ENCODE results near the gene CELF2. TPM values are rescaled to one million over a fixed set of nuclear protein-coding genes. Genes with fewer than 3 reads are reported as not detected.
"Not testable (repeated sequence)": the region's sequence is repeated elsewhere in the genome, so short reads cannot be mapped to it uniquely, and the experiment has no call there.

Gene CELF2
- total RNA-seq, 1 experiment from 2014 or later = not detected

GRCh38 chr10:11176746-11177145, 159.1 kb downstream of the CELF2 start:
- Histone ChIP-seq H3K27ac (no peak overlapping the region), H3K4me3 (no peak overlapping the region), H3K4me1 (replicated peaks) (no peaks in the 10 kb centered on the region), H3K9me3 (replicated peaks) (no peaks in the 10 kb centered on the region), H3K27me3 (replicated peaks) (no peaks in the 10 kb centered on the region), H3K36me3 (no peaks in the 10 kb centered on the region)
- no peak for DNase-seq (ENCODE audit: low read depth in 1 of 2, low spot score in 2 of 2)

GRCh38 chr10:11177381-11177780, 159.7 kb downstream of the CELF2 start:
- Histone ChIP-seq H3K36me3 (no peaks in the 10 kb centered on the region), H3K27ac (no peak overlapping the region), H3K4me3 (no peak overlapping the region), H3K9me3 (replicated peaks) (no peaks in the 10 kb centered on the region), H3K27me3 (replicated peaks) (no peaks in the 10 kb centered on the region), H3K4me1 (replicated peaks) (no peaks in the 10 kb centered on the region)
- no peak for DNase-seq (ENCODE audit: low read depth in 1 of 2, low spot score in 2 of 2)

GRCh38 chr10:11177926-11178471, 160.3 kb downstream of the CELF2 start:
- Histone ChIP-seq H3K9me3 (replicated peaks) (no peaks in the 10 kb centered on the region), H3K27ac (no peak overlapping the region), H3K4me1 (replicated peaks) (no peaks in the 10 kb centered on the region), H3K36me3 (no peaks in the 10 kb centered on the region), H3K27me3 (replicated peaks) (no peaks in the 10 kb centered on the region), H3K4me3 (no peak overlapping the region)
- DNase-seq (ENCODE audit: low read depth in 1 of 2, low spot score in 2 of 2) = no peak

GRCh38 chr10:11178606-11179515, 161.2 kb downstream of the CELF2 start:
- Histone ChIP-seq H3K9me3 (replicated peaks) (no peaks in the 10 kb centered on the region), H3K36me3 (no peaks in the 10 kb centered on the region), H3K27me3 (replicated peaks) (no peaks in the 10 kb centered on the region), H3K4me1 (replicated peaks) (no peaks in the 10 kb centered on the region), H3K4me3 (no peak overlapping the region), H3K27ac (no peak overlapping the region)
- no peak for DNase-seq (ENCODE audit: low read depth in 1 of 2, low spot score in 2 of 2)

- Histone ChIP-seq H3K4me1 (replicated peaks) (no peaks in the 10 kb centered on the region), H3K27ac (no peak overlapping the region), H3K4me3 (no peak overlapping the region), H3K9me3 (replicated peaks) (no peaks in the 10 kb centered on the region), H3K27me3 (replicated peaks) (no peaks in the 10 kb centered on the region), H3K36me3 (no peaks in the 10 kb centered on the region)
- DNase-seq (ENCODE audit: low read depth in 1 of 2, low spot score in 2 of 2) = no peak
Observed at GRCh38 chr10:11179516-11180105, 161.9 kb downstream of the CELF2 start.

GRCh38 chr10:11180228-11180627, 162.6 kb downstream of the CELF2 start:
- no peak overlapping the region for H3K4me3 ChIP-seq
- H3K36me3 ChIP-seq = no peaks in the 10 kb centered on the region
- H3K27me3 ChIP-seq (replicated peaks) = no peaks in the 10 kb centered on the region
- no peaks in the 10 kb centered on the region for H3K9me3 ChIP-seq (replicated peaks)
- no peaks in the 10 kb centered on the region for H3K4me1 ChIP-seq (replicated peaks)
- DNase-seq (ENCODE audit: low read depth in 1 of 2, low spot score in 2 of 2) = no peak
- H3K27ac ChIP-seq = no peak overlapping the region

GRCh38 chr10:11181978-11182377, 164.3 kb downstream of the CELF2 start:
- Histone ChIP-seq H3K9me3 (replicated peaks) (no peaks in the 10 kb centered on the region), H3K4me3 (no peak overlapping the region), H3K36me3 (no peaks in the 10 kb centered on the region), H3K4me1 (replicated peaks) (no peaks in the 10 kb centered on the region), H3K27me3 (replicated peaks) (no peaks in the 10 kb centered on the region), H3K27ac (no peak overlapping the region)
- DNase-seq (ENCODE audit: low read depth in 1 of 2, low spot score in 2 of 2) = no peak

GRCh38 chr10:11183015-11183414, 165.3 kb downstream of the CELF2 start:
- no peak overlapping the region for H3K4me3 ChIP-seq

GRCh38 chr10:11184093-11184492, 166.4 kb downstream of the CELF2 start:
- Histone ChIP-seq H3K9me3 (replicated peaks) (no peaks in the 10 kb centered on the region), H3K4me3 (no peak overlapping the region), H3K27ac (no peak overlapping the region), H3K4me1 (replicated peaks) (no peaks in the 10 kb centered on the region), H3K36me3 (no peaks in the 10 kb centered on the region), H3K27me3 (replicated peaks) (no peaks in the 10 kb centered on the region)
- DNase-seq (ENCODE audit: low read depth in 1 of 2, low spot score in 2 of 2) = no peak

More at GRCh38 chr10:11183015-11183414, 165.3 kb downstream of the CELF2 start:
- no peaks in the 10 kb centered on the region for H3K36me3 ChIP-seq
- no peaks in the 10 kb centered on the region for H3K27me3 ChIP-seq (replicated peaks)
- H3K27ac ChIP-seq = no peak overlapping the region
- H3K4me1 ChIP-seq (replicated peaks) = no peaks in the 10 kb centered on the region
- DNase-seq (ENCODE audit: low read depth in 1 of 2, low spot score in 2 of 2) = no peak
- no peaks in the 10 kb centered on the region for H3K9me3 ChIP-seq (replicated peaks)

GRCh38 chr10:11185128-11185665, 167.5 kb downstream of the CELF2 start:
- not testable (repeated sequence) for H3K36me3 ChIP-seq; DNase-seq (ENCODE audit: low read depth in 1 of 2, low spot score in 2 of 2); H3K27me3 ChIP-seq (replicated peaks); H3K4me1 ChIP-seq (replicated peaks); H3K27ac ChIP-seq; H3K4me3 ChIP-seq; H3K9me3 ChIP-seq (replicated peaks)

- Histone ChIP-seq H3K27me3 (replicated peaks) (no peaks in the 10 kb centered on the region), H3K4me1 (replicated peaks) (no peaks in the 10 kb centered on the region), H3K9me3 (replicated peaks) (no peaks in the 10 kb centered on the region), H3K27ac (no peak overlapping the region), H3K36me3 (no peaks in the 10 kb centered on the region), H3K4me3 (no peak overlapping the region)
- no peak for DNase-seq (ENCODE audit: low read depth in 1 of 2, low spot score in 2 of 2)
Observed at GRCh38 chr10:11186374-11186773, 168.7 kb downstream of the CELF2 start.

GRCh38 chr10:11189582-11190376, 172.1 kb downstream of the CELF2 start:
- no peaks in the 10 kb centered on the region for H3K27me3 ChIP-seq (replicated peaks)
- no peak overlapping the region for H3K27ac ChIP-seq
- no peaks in the 10 kb centered on the region for H3K36me3 ChIP-seq
- no peaks in the 10 kb centered on the region for H3K4me1 ChIP-seq (replicated peaks)
- H3K9me3 ChIP-seq (replicated peaks) = no peaks in the 10 kb centered on the region
- no peak overlapping the region for H3K4me3 ChIP-seq
- DNase-seq (ENCODE audit: low read depth in 1 of 2, low spot score in 2 of 2) = no peak

GRCh38 chr10:11191190-11191589, 173.5 kb downstream of the CELF2 start:
- H3K27ac ChIP-seq = no peak overlapping the region
- no peaks in the 10 kb centered on the region for H3K9me3 ChIP-seq (replicated peaks)
- no peaks in the 10 kb centered on the region for H3K36me3 ChIP-seq
- no peaks in the 10 kb centered on the region for H3K4me1 ChIP-seq (replicated peaks)
- H3K27me3 ChIP-seq (replicated peaks) = no peaks in the 10 kb centered on the region
- H3K4me3 ChIP-seq = no peak overlapping the region
- DNase-seq (ENCODE audit: low read depth in 1 of 2, low spot score in 2 of 2) = no peak
